IMR-90 (cell line): Measurements from ENCODE around the gene RPS6KA3. TPM values are rescaled to one million over a fixed set of nuclear protein-coding genes. Genes with fewer than 3 reads are reported as not detected.

Experiments
- ATAC-seq: fragments of 200-7000 bp; cut with Tn5 transposase; 2 replicates; pipeline ENCODE4 v1.9.1; 2020; ENCODE audit warnings: low read depth, mild to moderate bottlenecking, moderate library complexity
- BruUV-seq: library from RNA; stranded (reverse); fragments of 400-500 nt; replicated peaks from 2 replicates; lab custom pipeline; 2021; lab: Mats Ljungman, UMichigan
- CTCF ChIA-PET: fragments of 300-600 bp; formaldehyde crosslinking; extraction: SDS; loops from one replicate; lab custom pipeline; 2021; ENCODE audit warnings: antibody characterized with exemption; lab: Yijun Ruan, JAX
- POLR2A ChIA-PET: fragments of 300-600 bp; sonication (Branson Sonifier 250); formaldehyde crosslinking; loops from one replicate; lab custom pipeline; 2022; ENCODE audit warnings: antibody characterized with exemption; ENCODE audit not compliant: unreplicated experiment; lab: Charles Lee
- DNase-seq: peaks from one replicate; pipeline ENCODE4 v3.0.0; 2013
- H2AFZ ChIP-seq: replicated peaks from 2 replicates; pipeline ENCODE3; 2013; ENCODE audit warnings: low read length, mild to moderate bottlenecking; ENCODE audit not compliant: poor library complexity
- H2AK5ac ChIP-seq: 2 replicates; pipeline ENCODE4 v1.6.1; 2013; ENCODE audit warnings: low read depth, low read length, inconsistent platforms
- H2AK9ac ChIP-seq: replicated peaks from 2 replicates; pipeline ENCODE3; 2013; ENCODE audit warnings: mild to moderate bottlenecking, low read depth, low read length, moderate library complexity; ENCODE audit not compliant: poor library complexity
- H2BK120ac ChIP-seq: 2 replicates; pipeline ENCODE4 v1.6.1; 2013; ENCODE audit warnings: low read depth, low read length, inconsistent platforms
- H2BK15ac ChIP-seq: 3 replicates; pipeline ENCODE4 v1.6.1; 2013; ENCODE audit warnings: low read depth, low read length, inconsistent platforms
- H2BK20ac ChIP-seq: 2 replicates; pipeline ENCODE4 v1.6.1; 2013; ENCODE audit warnings: low read depth, mild to moderate bottlenecking, inconsistent platforms, low read length, moderate library complexity
- H2BK5ac ChIP-seq: 2 replicates; pipeline ENCODE4 v1.6.1; 2013; ENCODE audit warnings: mild to moderate bottlenecking, low read depth, low read length, inconsistent platforms; ENCODE audit not compliant: poor library complexity, severe bottlenecking
- H3K14ac ChIP-seq: replicated peaks from 2 replicates; pipeline ENCODE4 v1.6.1; 2013; ENCODE audit warnings: low read depth, low read length, inconsistent platforms
- H3K18ac ChIP-seq: 2 replicates; pipeline ENCODE4 v1.6.1; 2013; ENCODE audit warnings: low read depth, low read length, control low read depth
- H3K23ac ChIP-seq: 2 replicates; pipeline ENCODE4 v1.6.1; 2013; ENCODE audit warnings: low read depth, low read length, inconsistent platforms
- H3K27ac ChIP-seq: 2 replicates; pipeline ENCODE4 v1.5.1; 2013; ENCODE audit warnings: mild to moderate bottlenecking, control low read depth, low read length; ENCODE audit not compliant: insufficient read depth
- H3K27me3 ChIP-seq: 2 replicates; pipeline ENCODE4 v1.6.1; 2013; ENCODE audit warnings: low read length; ENCODE audit not compliant: control insufficient read depth, insufficient read depth
- H3K36me3 ChIP-seq: 2 replicates; pipeline ENCODE4 v1.6.1; 2013; ENCODE audit warnings: low read length, mixed read lengths; ENCODE audit not compliant: control insufficient read depth, insufficient read depth
- H3K4ac ChIP-seq: 2 replicates; pipeline ENCODE4 v1.6.1; 2013; ENCODE audit warnings: low read depth, low read length, inconsistent platforms
- H3K4me1 ChIP-seq: 2 replicates; pipeline ENCODE4 v1.6.1; 2013; ENCODE audit warnings: low read length, mixed read lengths; ENCODE audit not compliant: control insufficient read depth, insufficient read depth
- H3K4me2 ChIP-seq: 2 replicates; pipeline ENCODE4 v1.6.1; 2013; ENCODE audit warnings: low read depth, mild to moderate bottlenecking, control low read depth, low read length, moderate library complexity
- H3K4me3 ChIP-seq: 2 replicates; pipeline ENCODE4 v1.5.1; 2013; ENCODE audit warnings: low read depth, mild to moderate bottlenecking, control low read depth, low read length, moderate library complexity; ENCODE audit not compliant: insufficient read depth
- H3K56ac ChIP-seq: 2 replicates; pipeline ENCODE4 v1.6.1; 2013; ENCODE audit warnings: low read length, inconsistent platforms; ENCODE audit not compliant: insufficient read depth; ENCODE audit errors: extremely low read depth
- H3K79me1 ChIP-seq, 2 experiments: 2 replicates each; pipeline ENCODE4 v1.6.1; 2013; ENCODE audit warnings: low read length in 2 of 2, inconsistent platforms in 1 of 2, low read depth in 1 of 2
- H3K9ac ChIP-seq: 2 replicates; pipeline ENCODE4 v1.6.1; 2013; ENCODE audit warnings: low read depth, low read length, control low read depth
- H3K9me1 ChIP-seq: 2 replicates; pipeline ENCODE4 v1.6.1; 2013; ENCODE audit warnings: low read length, inconsistent platforms; ENCODE audit not compliant: insufficient read depth
- H3K9me3 ChIP-seq: 2 replicates; pipeline ENCODE4 v1.6.1; 2013; ENCODE audit warnings: low read length; ENCODE audit not compliant: control insufficient read depth, insufficient read depth
- H4K20me1 ChIP-seq: 2 replicates; pipeline ENCODE4 v1.6.1; 2013; ENCODE audit warnings: low read length, inconsistent platforms; ENCODE audit not compliant: insufficient read depth
- H4K5ac ChIP-seq: 2 replicates; pipeline ENCODE4 v1.6.1; 2013; ENCODE audit warnings: mild to moderate bottlenecking, low read depth, low read length, control low read depth
- H4K8ac ChIP-seq, 2 experiments: 2 replicates each; pipeline ENCODE4 v1.6.1; 2013; ENCODE audit warnings: low read depth in 2 of 2, low read length in 2 of 2, control low read depth in 1 of 2, inconsistent platforms in 1 of 2
- H4K91ac ChIP-seq: 2 replicates; pipeline ENCODE4 v1.6.1; 2013; ENCODE audit warnings: low read depth, low read length, inconsistent platforms; ENCODE audit not compliant: insufficient read depth
- BHLHE40 ChIP-seq: fragments of 150-350 bp; IDR thresholded peaks from 2 replicates; pipeline ENCODE4 v1.6.1; 2016; ENCODE audit warnings: mild to moderate bottlenecking, low read depth, low read length
- CEBPB ChIP-seq: IDR thresholded peaks from 2 replicates; pipeline ENCODE4 v1.6.1; 2012; ENCODE audit warnings: low read depth, low read length, improper control_type of control experiment
- CHD1 ChIP-seq: IDR thresholded peaks from 2 replicates; pipeline ENCODE4 v1.6.1; 2012; ENCODE audit warnings: low read depth, low read length, improper control_type of control experiment
- CTCF ChIP-seq: conservative IDR thresholded peaks from 2 replicates; pipeline ENCODE4 v1.5.1; 2012; ENCODE audit warnings: mild to moderate bottlenecking, low read depth, low read length, improper control_type of control experiment
- ELK1 ChIP-seq: fragments of 150-350 bp; IDR thresholded peaks from 2 replicates; pipeline ENCODE4 v1.6.1; 2016; ENCODE audit warnings: low read depth, mild to moderate bottlenecking, low read length, moderate library complexity, borderline replicate concordance
- MAFK ChIP-seq: IDR thresholded peaks from 2 replicates; pipeline ENCODE4 v1.6.1; 2012; ENCODE audit warnings: low read depth, low read length, improper control_type of control experiment
- MAZ ChIP-seq: IDR thresholded peaks from 2 replicates; pipeline ENCODE4 v1.6.1; 2012; ENCODE audit warnings: low read depth, mild to moderate bottlenecking, low read length, improper control_type of control experiment, moderate library complexity, borderline replicate concordance
- MXI1 ChIP-seq: IDR thresholded peaks from 2 replicates; pipeline ENCODE4 v1.6.1; 2012; ENCODE audit warnings: low read depth, mild to moderate bottlenecking, low read length, moderate library complexity, borderline replicate concordance
- NFE2L2 ChIP-seq: fragments of 150-350 bp; IDR thresholded peaks from 2 replicates; pipeline ENCODE4 v1.6.1; 2016; ENCODE audit warnings: low read depth, mild to moderate bottlenecking, low read length
- POLR2A ChIP-seq: IDR thresholded peaks from 2 replicates; pipeline ENCODE4 v1.6.1; 2012; ENCODE audit warnings: mild to moderate bottlenecking, low read depth, low read length
- RAD21 ChIP-seq: IDR thresholded peaks from 2 replicates; pipeline ENCODE4 v1.6.1; 2012; ENCODE audit warnings: low read length, improper control_type of control experiment
- RCOR1 ChIP-seq: IDR thresholded peaks from 2 replicates; pipeline ENCODE4 v1.6.1; 2012; ENCODE audit warnings: mild to moderate bottlenecking, low read length, improper control_type of control experiment; ENCODE audit not compliant: insufficient replicate concordance
- RFX5 ChIP-seq: IDR thresholded peaks from 2 replicates; pipeline ENCODE4 v1.8.0; 2012; ENCODE audit warnings: low read depth, mild to moderate bottlenecking, low read length, moderate library complexity
- SMC3 ChIP-seq: fragments of 150-350 bp; IDR thresholded peaks from 2 replicates; pipeline ENCODE4 v1.6.1; 2016; ENCODE audit warnings: low read depth, mild to moderate bottlenecking, antibody characterized with exemption, low read length, moderate library complexity
- USF2 ChIP-seq: fragments of 150-350 bp; IDR thresholded peaks from 2 replicates; pipeline ENCODE4 v1.6.1; 2017; ENCODE audit warnings: mild to moderate bottlenecking, antibody characterized with exemption, low read length, low read depth
- WGBS, 2 experiments: methylation state at CpG; one replicate each; pipeline versions ENCODE4 v1.1.5 to v1.1.7; 2013; ENCODE audit warnings: missing lambda C conversion rate in 2 of 2; ENCODE audit not compliant: insufficient read length in 1 of 2; ENCODE audit errors: extremely low coverage in 2 of 2; 5-methylcytosine and 5-hydroxymethylcytosine counted together
- dilution Hi-C: fragments of 300-500 bp; cut with HindIII; formaldehyde crosslinking; loops from one replicate; pipeline ENCODE4 v1.14.3; 2018; ENCODE audit warnings: low sequenced_read_pairs; ENCODE audit not compliant: unreplicated experiment
- in situ Hi-C: fragments of 300-500 bp; cut with MboI; formaldehyde crosslinking; loops from 3 replicates; pipeline ENCODE4 v1.14.3; 2019; ENCODE audit warnings: low sequenced_read_pairs, inconsistent platforms, mixed read lengths
- intact Hi-C: fragments of 100-400 bp; cut with micrococcal nuclease; formaldehyde crosslinking; loops from 2 replicates; pipeline ENCODE4 v1.10.0; 2022
- polyA plus RNA-seq, 3 experiments: library from polyadenylated mRNA; depleted of rRNA; stranded (reverse); fragments of >200 nt; gene quantifications; 2 replicates each; pipeline ENCODE4 v1.2.3, GENCODE V29; 2012; ENCODE audit warnings: low replicate concordance in 1 of 3
- total RNA-seq: library from RNA; depleted of rRNA; stranded (reverse); fragments of >200 nt; gene quantifications from 2 replicates; pipeline ENCODE4 v1.2.3, GENCODE V29; 2012

RPS6KA3 gene
- total and polyA plus RNA-seq, 2 of the 4 experiments (the other 2 are of a cell fraction): 20.8 to 43.9 TPM

DNA sequence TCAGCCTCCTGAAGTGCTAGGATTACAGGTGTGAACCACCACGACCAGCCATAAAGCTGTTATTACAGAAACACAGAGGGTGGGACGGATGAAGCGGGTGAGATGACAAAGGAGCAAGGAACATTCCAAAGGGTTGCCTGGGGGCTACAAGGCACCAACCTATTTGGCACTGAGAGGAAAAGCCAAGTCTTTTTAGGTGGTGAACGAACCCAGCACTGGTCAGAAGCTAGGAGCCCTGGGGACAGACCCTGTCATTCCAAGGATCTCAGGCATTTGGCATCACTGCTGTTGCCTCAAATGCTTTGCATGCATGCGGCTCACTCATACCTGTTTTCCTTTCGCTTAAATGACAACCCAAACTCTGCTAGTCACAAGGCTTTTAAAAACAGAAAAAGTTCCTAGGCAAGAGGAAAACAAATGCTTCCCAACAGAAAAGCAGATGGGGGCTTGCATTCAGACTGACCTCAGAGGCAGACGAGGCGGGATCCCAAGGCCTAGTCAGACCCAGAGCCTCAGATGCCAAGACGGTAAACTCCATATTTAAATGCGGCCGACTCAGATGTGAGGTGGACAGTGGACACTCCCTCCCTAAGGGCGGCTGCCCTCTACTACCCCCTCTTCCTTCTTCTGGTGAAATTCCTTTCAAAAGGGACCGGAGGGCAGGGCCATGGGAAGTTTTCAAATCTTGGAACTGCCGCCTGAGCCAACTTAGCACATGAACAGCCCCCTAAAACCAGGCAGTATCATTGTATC, 154.5 kb downstream of the RPS6KA3 start:
- no peak overlapping the region for H4K8ac ChIP-seq
- no peak overlapping the region for H2BK15ac ChIP-seq
- H3K4ac ChIP-seq: no peak overlapping the region
- no peak for ATAC-seq
- H2BK5ac ChIP-seq: no peak overlapping the region
- no peak overlapping the region for H2AK9ac ChIP-seq
- H3K4me2 ChIP-seq: no peak overlapping the region
- no peaks in the 10 kb centered on the region for H3K9me1 ChIP-seq
- no peak overlapping the region for H3K23ac ChIP-seq
- H3K9me3 ChIP-seq: peaks cover 5% of the 10 kb centered on the region; the same call in 1 of the 2 replicates
- H2AK5ac ChIP-seq: no peak overlapping the region
- no peak overlapping the region for H3K27ac ChIP-seq
- H4K20me1 ChIP-seq: no peaks in the 10 kb centered on the region
- ChIA-PET POLR2A (no interaction called here), CTCF (no interaction called here)
- H3K14ac ChIP-seq: no peak overlapping the region
- in situ Hi-C loops: loop anchor here (25.0 kb wide), 2 partner anchors 525 to 1725 kb away; no protein-coding TSS in a partner anchor
- no TSS peak for BruUV-seq
- dilution Hi-C loops: no loop called here
- H3K79me1 ChIP-seq: no peaks in the 10 kb centered on the region
- H2AFZ ChIP-seq: no peak overlapping the region
- H2BK120ac ChIP-seq: no peak overlapping the region
- H3K9ac ChIP-seq: no peak overlapping the region
- H3K56ac ChIP-seq: no peak overlapping the region
- no peak overlapping the region for H4K5ac ChIP-seq
- intact Hi-C loops: no loop called here
- H3K36me3 ChIP-seq: no peaks in the 10 kb centered on the region
- DNase-seq: no peak
- no peaks in the 10 kb centered on the region for H3K4me1 ChIP-seq
- no peak overlapping the region for H3K18ac ChIP-seq
- peaks cover 33% of the 10 kb centered on the region for H3K27me3 ChIP-seq
- H4K91ac ChIP-seq: no peak overlapping the region
- H3K4me3 ChIP-seq: no peak overlapping the region
- no peak overlapping the region for H2BK20ac ChIP-seq
- WGBS, 2 experiments: 100% methylated on average over 1 of the region's 14 CpGs; no CpG with 5 or more reads in 1 of the 2 experiments
- TF ChIP-seq USF2: no peak
- TF ChIP-seq SMC3: no peak
- TF ChIP-seq ELK1: no peak
- no peak for TF ChIP-seq RAD21
- no peak for TF ChIP-seq CHD1
- no peak for TF ChIP-seq MAFK
- no peak for TF ChIP-seq CTCF
- no peak for TF ChIP-seq MAZ
- no peak for TF ChIP-seq RCOR1
- no peak for TF ChIP-seq POLR2A
- TF ChIP-seq CEBPB: no peak
- TF ChIP-seq MXI1: no peak
- no peak for TF ChIP-seq BHLHE40
- no peak for TF ChIP-seq NFE2L2
- no peak for TF ChIP-seq RFX5
